ENCODE results near the gene JMJD4. TPM values are rescaled to one million over a fixed set of nuclear protein-coding genes. Genes with fewer than 3 reads are reported as not detected.

The JMJD4 gene
- total RNA-seq, 1 donor from 2014 or later, result 20.6 TPM

DNA sequence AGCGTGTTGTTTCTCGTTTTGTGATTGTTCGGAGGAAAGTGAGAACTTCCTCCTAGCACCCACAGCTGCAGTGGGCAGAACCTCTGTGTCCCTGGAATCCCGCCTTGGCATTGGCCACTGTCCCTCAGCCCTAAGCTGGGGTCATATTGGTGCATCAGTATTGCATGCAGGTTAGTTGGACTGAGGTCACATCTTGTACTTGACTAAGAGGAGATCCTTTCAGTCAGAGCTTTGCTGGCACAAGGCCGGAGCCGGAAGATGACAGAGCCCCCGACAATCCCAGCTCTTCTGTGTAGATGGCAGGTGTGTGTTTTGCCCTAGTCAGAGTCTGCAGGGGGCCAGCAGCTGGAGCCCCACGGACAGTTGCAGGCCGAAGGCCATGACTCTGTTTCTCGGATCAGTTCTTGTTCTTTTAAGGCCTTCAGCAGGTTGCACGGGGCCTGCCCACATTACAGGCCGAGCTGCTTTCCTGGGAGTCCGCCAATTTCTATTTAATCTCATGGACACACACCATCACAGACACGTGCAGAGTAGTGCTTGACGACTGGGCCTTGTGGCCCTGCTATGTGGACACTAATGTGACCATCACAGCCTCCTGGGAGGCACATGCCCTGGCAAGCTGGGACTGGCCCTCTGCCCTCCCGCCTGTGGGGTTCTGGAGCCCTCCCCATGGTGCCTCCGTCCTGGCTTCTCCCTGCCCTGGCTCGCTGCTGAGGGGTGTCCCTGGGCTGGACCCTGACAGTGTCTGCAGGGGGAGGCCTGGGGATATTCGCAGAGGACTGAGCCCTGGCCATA lies 15.0 kb upstream of the JMJD4 start:
- TF ChIP-seq, protein P1, sequence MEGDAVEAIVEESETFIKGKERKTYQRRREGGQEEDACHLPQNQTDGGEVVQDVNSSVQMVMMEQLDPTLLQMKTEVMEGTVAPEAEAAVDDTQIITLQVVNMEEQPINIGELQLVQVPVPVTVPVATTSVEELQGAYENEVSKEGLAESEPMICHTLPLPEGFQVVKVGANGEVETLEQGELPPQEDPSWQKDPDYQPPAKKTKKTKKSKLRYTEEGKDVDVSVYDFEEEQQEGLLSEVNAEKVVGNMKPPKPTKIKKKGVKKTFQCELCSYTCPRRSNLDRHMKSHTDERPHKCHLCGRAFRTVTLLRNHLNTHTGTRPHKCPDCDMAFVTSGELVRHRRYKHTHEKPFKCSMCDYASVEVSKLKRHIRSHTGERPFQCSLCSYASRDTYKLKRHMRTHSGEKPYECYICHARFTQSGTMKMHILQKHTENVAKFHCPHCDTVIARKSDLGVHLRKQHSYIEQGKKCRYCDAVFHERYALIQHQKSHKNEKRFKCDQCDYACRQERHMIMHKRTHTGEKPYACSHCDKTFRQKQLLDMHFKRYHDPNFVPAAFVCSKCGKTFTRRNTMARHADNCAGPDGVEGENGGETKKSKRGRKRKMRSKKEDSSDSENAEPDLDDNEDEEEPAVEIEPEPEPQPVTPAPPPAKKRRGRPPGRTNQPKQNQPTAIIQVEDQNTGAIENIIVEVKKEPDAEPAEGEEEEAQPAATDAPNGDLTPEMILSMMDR (IDR thresholded peaks at IDR 0.05; ENCODE audit: unreplicated experiment), result no peak
- no peak for DNase-seq (ENCODE audit: low spot score in 2 of 2, unreplicated experiment in 2 of 2)
- Mint-ChIP-seq H3K4me1 (no peaks in the 10 kb centered on the region), H3K9me3 (no peaks in the 10 kb centered on the region), H3K36me3 (peaks cover 13% of the 10 kb centered on the region), H3K4me3 (no peak overlapping the region), H3K27ac (no peak overlapping the region), H3K27me3 (ENCODE audit: low read depth) (no peaks in the 10 kb centered on the region)

DNA sequence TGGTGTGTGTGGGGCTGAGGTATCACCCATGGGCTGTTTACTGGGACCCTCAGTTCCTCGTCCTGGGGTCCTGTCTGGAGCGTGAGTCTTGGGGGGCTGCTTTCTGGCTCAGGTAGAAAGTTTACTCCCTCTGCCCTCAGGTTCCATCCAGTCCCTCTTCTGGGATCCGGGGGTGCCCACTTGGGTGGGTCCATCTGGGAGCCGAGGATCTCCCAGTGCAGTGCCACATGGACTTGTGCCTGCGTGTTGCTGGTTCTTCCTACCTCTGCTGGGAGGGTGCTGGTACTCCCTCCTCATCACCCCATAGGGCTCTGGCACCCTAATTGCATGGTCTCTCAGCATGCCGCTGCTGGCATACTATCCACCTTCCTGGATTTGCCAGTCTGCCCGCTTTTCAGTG lies 14.1 kb upstream of the JMJD4 start:
- Mint-ChIP-seq H3K27ac (no peak overlapping the region), H3K9me3 (no peaks in the 10 kb centered on the region), H3K4me1 (no peaks in the 10 kb centered on the region), H3K27me3 (ENCODE audit: low read depth) (no peaks in the 10 kb centered on the region), H3K4me3 (no peak overlapping the region), H3K36me3 (peaks cover 11% of the 10 kb centered on the region)
- DNase-seq (ENCODE audit: low spot score in 2 of 2, unreplicated experiment in 2 of 2), result no peak
- TF ChIP-seq, protein P1 (IDR thresholded peaks at IDR 0.05; ENCODE audit: unreplicated experiment), result no peak

DNA sequence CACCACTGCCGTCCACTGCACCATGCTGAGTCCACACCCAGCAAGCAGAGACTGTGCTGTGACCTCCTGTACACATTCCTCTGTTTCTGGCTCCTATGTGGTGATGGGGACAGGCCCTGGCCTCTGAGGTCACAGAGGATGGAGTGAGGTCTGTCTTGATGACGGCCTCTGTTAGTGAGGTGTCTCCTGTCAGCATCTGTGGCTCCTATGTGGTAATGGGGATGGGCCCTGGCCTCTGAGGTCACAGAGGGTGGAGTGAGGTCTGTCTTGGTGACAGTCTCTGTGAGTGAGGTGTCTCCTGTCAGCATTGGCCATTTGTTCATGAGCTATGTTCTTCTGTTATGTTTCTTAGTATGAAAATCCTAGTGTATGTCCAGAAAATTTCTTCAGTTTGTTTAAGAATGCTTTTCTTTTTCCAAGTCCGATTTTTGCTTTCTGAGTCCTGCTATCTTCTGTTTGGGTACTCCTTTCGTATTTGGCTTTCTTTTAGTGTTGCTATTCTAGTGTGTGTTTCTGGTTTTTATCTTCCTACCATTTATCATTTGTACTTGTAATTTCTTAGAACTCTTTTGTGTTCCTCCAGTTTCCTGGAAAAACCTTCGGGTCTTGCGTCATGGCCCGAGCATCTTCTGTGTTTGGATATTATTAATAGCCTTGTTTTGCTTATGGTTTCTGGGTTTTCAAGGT lies 13.5 kb upstream of the JMJD4 start:
- no peak for DNase-seq (ENCODE audit: low spot score in 2 of 2, unreplicated experiment in 2 of 2)
- TF ChIP-seq, protein P1 (IDR thresholded peaks at IDR 0.05; ENCODE audit: unreplicated experiment), result no peak
- Mint-ChIP-seq H3K4me1 (no peaks in the 10 kb centered on the region), H3K9me3 (no peaks in the 10 kb centered on the region), H3K27me3 (ENCODE audit: low read depth) (no peaks in the 10 kb centered on the region), H3K36me3 (peaks cover 11% of the 10 kb centered on the region), H3K4me3 (no peak overlapping the region), H3K27ac (no peak overlapping the region)

DNA sequence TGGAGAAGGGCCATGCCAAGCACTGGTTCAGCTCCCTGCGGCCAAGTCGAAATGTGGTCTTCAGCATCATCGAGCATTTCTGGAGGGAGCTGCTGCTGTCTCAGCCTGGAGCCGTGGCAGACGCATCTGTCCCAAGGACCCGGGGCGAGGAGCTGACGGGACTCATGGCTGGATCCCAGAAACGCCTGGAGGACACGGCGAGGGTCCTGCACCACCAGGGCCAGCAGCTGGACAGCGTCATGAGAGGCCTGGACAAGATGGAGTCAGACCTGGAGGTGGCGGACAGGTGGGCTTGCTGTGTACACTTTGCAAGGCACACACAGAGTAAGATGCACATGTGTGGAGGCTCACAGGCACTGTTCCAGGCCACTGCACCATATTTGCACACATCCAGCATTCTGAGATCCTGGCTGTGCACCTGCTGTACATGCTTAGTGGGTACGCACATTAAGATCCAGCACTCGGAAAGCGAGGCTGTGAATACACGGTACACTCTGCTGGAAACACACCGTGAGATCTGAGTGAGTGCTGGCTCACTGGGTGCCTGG lies 12.9 kb upstream of the JMJD4 start:
- Mint-ChIP-seq H3K4me1 (no peaks in the 10 kb centered on the region), H3K4me3 (no peak overlapping the region), H3K27ac (no peak overlapping the region), H3K9me3 (no peaks in the 10 kb centered on the region), H3K27me3 (ENCODE audit: low read depth) (no peaks in the 10 kb centered on the region), H3K36me3 (peaks cover 11% of the 10 kb centered on the region)
- TF ChIP-seq, protein P1 (IDR thresholded peaks at IDR 0.05; ENCODE audit: unreplicated experiment), result no peak
- no peak for DNase-seq (ENCODE audit: low spot score in 2 of 2, unreplicated experiment in 2 of 2)

DNA sequence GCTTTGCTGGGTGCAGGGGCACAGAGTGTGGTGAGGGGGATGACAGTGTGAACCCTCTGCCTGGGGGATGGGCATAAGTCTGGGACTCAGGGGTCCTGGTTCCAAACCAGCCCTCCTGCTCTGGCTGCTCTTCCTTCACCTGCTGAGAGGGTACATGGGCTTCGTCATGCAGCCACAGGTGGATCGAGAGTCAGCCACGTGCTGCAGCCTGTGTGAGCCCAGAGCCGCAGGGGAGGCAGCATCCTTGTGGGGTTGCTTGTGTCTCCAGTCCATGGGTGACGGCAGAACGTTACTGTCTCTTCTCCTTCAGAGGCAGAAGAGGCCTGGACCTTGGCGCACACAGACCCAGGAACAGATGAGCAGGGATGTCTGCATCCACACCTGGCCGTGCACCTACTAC lies 12.3 kb upstream of the JMJD4 start:
- H3K4me3 Mint-ChIP-seq, result no peak overlapping the region
- H3K27me3 Mint-ChIP-seq (ENCODE audit: low read depth), result no peaks in the 10 kb centered on the region
- DNase-seq (ENCODE audit: low spot score in 2 of 2, unreplicated experiment in 2 of 2), result no peak
- H3K36me3 Mint-ChIP-seq, result peaks cover 11% of the 10 kb centered on the region
- H3K27ac Mint-ChIP-seq, result no peak overlapping the region
- TF ChIP-seq, protein P1 (IDR thresholded peaks at IDR 0.05; ENCODE audit: unreplicated experiment), result no peak
- H3K9me3 Mint-ChIP-seq, result no peaks in the 10 kb centered on the region
- no peaks in the 10 kb centered on the region for H3K4me1 Mint-ChIP-seq
